Mesendoderm (in vitro differentiated cells): ENCODE results near the gene CD52.

Experiments used
- DNase-seq: peaks from one replicate; pipeline ENCODE4 v3.0.0; 2013
- H2AK5ac ChIP-seq: 2 replicates; pipeline ENCODE4 v1.6.1; 2013; ENCODE audit warnings: low read length, inconsistent platforms
- H2BK120ac ChIP-seq: 2 replicates; pipeline ENCODE4 v1.6.1; 2013; ENCODE audit warnings: low read depth, mild to moderate bottlenecking, low read length, moderate library complexity, mixed read lengths
- H2BK15ac ChIP-seq: replicated peaks from 2 replicates; pipeline ENCODE4 v1.6.1; 2013; ENCODE audit warnings: low read depth, mild to moderate bottlenecking, moderate library complexity
- H2BK5ac ChIP-seq: 2 replicates; pipeline ENCODE4 v1.6.1; 2013; ENCODE audit warnings: low read length, inconsistent platforms
- H3K18ac ChIP-seq: 2 replicates; pipeline ENCODE4 v1.6.1; 2013; ENCODE audit warnings: mild to moderate bottlenecking, low read length, mixed read lengths
- H3K23ac ChIP-seq: one replicate; pipeline ENCODE4 v1.6.1; 2013; ENCODE audit warnings: low read length
- H3K27ac ChIP-seq: 2 replicates; pipeline ENCODE4 v1.5.1; 2013; ENCODE audit warnings: low read depth, mild to moderate bottlenecking, inconsistent platforms, low read length, moderate library complexity
- H3K27me3 ChIP-seq: 2 replicates; pipeline ENCODE4 v1.6.1; 2013; ENCODE audit warnings: low read length, control low read depth, mild to moderate bottlenecking, inconsistent platforms; ENCODE audit not compliant: insufficient read depth, poor library complexity
- H3K36me3 ChIP-seq: 2 replicates; pipeline ENCODE4 v1.6.1; 2013; ENCODE audit warnings: low read length, inconsistent platforms; ENCODE audit not compliant: control insufficient read depth, insufficient read depth
- H3K4ac ChIP-seq: one replicate; pipeline ENCODE4 v1.6.1; 2013; ENCODE audit warnings: low read depth, mild to moderate bottlenecking, low read length, moderate library complexity
- H3K4me1 ChIP-seq: 2 replicates; pipeline ENCODE4 v1.6.1; 2013; ENCODE audit warnings: low read depth, low read length, inconsistent platforms; ENCODE audit not compliant: control insufficient read depth
- H3K4me2 ChIP-seq: 2 replicates; pipeline ENCODE4 v1.6.1; 2013; ENCODE audit warnings: low read length
- H3K4me3 ChIP-seq: 2 replicates; pipeline ENCODE4 v1.5.1; 2013; ENCODE audit warnings: mild to moderate bottlenecking, low read length
- H3K56ac ChIP-seq: one replicate; pipeline ENCODE4 v1.6.1; 2013; ENCODE audit warnings: low read length
- H3K79me1 ChIP-seq: 2 replicates; pipeline ENCODE4 v1.6.1; 2013; ENCODE audit warnings: low read length, inconsistent platforms
- H3K79me2 ChIP-seq: 2 replicates; pipeline ENCODE4 v1.6.1; 2013; ENCODE audit warnings: mild to moderate bottlenecking, low read length; ENCODE audit not compliant: control insufficient read depth, insufficient read depth
- H3K9ac ChIP-seq: 2 replicates; pipeline ENCODE4 v1.6.1; 2013; ENCODE audit warnings: low read length, inconsistent platforms
- H4K5ac ChIP-seq: one replicate; pipeline ENCODE4 v1.6.1; 2013; ENCODE audit warnings: low read length
- H4K8ac ChIP-seq: one replicate; pipeline ENCODE4 v1.6.1; 2013; ENCODE audit warnings: low read depth, mild to moderate bottlenecking, control low read depth, low read length, moderate library complexity
- WGBS: extraction: QIAGEN DNeasy Blood & Tissue Kit; methylation state at CpG from one replicate; pipeline ENCODE4 v1.1.7; 2013; ENCODE audit warnings: low lambda C conversion rate, missing lambda C conversion rate; ENCODE audit not compliant: insufficient coverage; ENCODE audit errors: extremely low coverage; 5-methylcytosine and 5-hydroxymethylcytosine counted together

Gene CD52

DNA sequence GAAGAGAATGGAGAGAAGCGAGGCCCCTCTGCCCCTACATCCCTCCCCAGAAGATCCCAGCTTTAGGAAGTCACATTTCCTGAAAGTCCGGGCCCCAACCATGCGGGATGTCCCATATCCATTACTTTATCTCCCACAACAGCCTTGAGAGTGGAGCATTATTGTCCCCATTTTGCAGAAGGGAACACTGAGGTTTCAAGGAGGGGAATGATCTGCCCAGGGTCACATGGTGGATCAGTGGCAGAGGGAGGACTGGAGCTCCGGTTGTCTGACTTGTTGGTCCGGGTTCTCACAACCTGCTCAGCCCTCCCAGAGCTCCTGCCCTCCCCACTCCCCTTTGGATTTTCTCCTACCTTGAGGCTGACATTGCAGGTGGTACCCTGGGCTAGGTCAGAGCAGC lies 38.3 kb downstream of the CD52 start:
- Histone ChIP-seq H3K27me3 (no peaks in the 10 kb centered on the region), H3K79me2 (no peaks in the 10 kb centered on the region), H3K4me2 (no peak overlapping the region), H3K56ac (no peak overlapping the region), H2BK15ac (no peak overlapping the region), H3K4me1 (peaks cover 7% of the 10 kb centered on the region), H3K4ac (no peak overlapping the region), H2BK5ac (no peak overlapping the region), H2AK5ac (no peak overlapping the region), H3K18ac (no peak overlapping the region), H3K23ac (no peak overlapping the region), H3K4me3 (no peak overlapping the region), H3K36me3 (no peaks in the 10 kb centered on the region), H4K5ac (no peak overlapping the region), H4K8ac (no peak overlapping the region), H2BK120ac (no peak overlapping the region), H3K79me1 (no peaks in the 10 kb centered on the region), H3K9ac (no peak overlapping the region), H3K27ac (no peak overlapping the region)
- DNase-seq = no peak
- no CpG with 5 or more reads among the region's 5 CpGs for WGBS

DNA sequence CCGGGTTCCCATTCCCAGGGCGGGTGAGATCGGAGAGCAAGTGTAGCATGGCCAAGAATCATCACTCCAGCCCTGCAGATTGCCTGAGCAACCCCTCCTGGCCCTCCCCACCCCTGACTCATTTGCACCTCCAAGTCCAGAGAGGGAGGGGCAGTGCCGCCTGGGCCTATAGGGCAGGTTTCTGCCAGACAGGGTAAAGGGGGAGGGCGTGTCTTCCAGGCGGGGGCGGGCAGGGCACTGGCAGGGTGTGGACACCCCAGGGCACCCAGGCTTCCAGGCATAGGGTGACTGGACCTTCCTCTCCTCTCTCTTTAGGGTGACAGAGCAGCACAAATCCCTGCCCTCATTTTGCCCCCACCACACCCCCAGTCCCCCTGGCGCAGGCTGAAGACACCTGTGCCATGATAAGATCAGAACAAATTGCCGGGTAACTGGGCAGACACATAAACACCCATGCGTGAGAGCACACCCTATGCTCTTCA lies 39.4 kb downstream of the CD52 start:
- H3K9ac ChIP-seq = no peak overlapping the region
- no peak overlapping the region for H2BK5ac ChIP-seq
- H3K27me3 ChIP-seq = no peaks in the 10 kb centered on the region
- H3K4me3 ChIP-seq = no peak overlapping the region
- no peak overlapping the region for H3K56ac ChIP-seq
- no peak overlapping the region for H3K4me2 ChIP-seq
- DNase-seq = no peak
- H3K23ac ChIP-seq = no peak overlapping the region
- H2BK120ac ChIP-seq = no peak overlapping the region
- no peak overlapping the region for H4K8ac ChIP-seq
- H3K4me1 ChIP-seq = peaks cover 3% of the 10 kb centered on the region
- no peak overlapping the region for H3K27ac ChIP-seq
- H3K36me3 ChIP-seq = no peaks in the 10 kb centered on the region
- H3K4ac ChIP-seq = no peak overlapping the region
- H4K5ac ChIP-seq = no peak overlapping the region
- no peak overlapping the region for H3K18ac ChIP-seq
- H3K79me2 ChIP-seq = no peaks in the 10 kb centered on the region
- H2AK5ac ChIP-seq = no peak overlapping the region
- WGBS = no CpG with 5 or more reads among the region's 10 CpGs
- no peak overlapping the region for H2BK15ac ChIP-seq
- H3K79me1 ChIP-seq = no peaks in the 10 kb centered on the region

DNA sequence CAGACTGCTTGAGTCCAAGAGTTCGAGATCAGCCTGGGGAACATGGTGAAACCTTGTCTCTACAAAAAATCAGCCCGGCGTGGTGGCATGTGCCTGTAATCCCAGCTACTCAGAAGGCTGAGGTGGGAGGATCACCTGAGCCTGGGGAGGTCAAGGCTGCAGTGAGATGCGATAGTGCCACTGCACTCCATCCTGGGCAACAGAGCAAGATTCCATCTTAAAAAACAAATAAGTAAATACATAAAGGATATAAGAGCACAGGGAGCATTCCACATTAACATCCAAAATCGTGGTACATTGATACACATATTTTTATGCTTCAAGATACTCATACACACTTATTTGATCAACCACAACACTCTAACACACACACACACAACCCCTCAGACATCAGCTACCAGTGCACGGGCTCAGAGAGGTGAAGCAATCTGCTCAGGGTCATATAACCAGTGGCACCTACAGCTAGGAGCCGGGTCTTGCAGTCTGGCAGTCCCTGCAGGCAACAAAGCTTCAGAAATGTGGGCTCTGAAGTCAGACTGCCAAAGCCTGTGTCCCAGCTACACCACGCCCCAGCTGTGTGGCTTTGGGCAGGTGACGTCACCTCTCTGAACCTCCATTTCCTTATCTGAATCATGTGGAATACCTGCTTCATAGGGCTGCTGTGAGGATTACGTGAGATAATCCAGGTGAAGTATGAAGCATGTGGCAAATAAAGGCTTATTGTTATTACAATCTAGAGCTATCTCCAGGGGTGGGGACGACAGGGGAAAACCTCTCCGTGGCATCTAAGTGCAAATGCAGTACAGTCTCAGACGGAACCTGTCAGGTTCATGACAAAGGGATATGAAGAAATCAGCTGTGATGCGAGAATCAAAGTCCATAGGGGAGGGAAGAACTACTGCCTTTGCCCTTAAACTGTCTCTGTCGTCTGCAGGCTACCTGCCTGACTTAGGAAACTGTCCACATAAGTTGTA lies 40.9 kb downstream of the CD52 start:
- H3K23ac ChIP-seq = no peak overlapping the region
- no peak overlapping the region for H2BK15ac ChIP-seq
- WGBS = no CpG with 5 or more reads among the region's 15 CpGs
- no peak overlapping the region for H3K4me3 ChIP-seq
- H2BK5ac ChIP-seq = no peak overlapping the region
- H3K27ac ChIP-seq = no peak overlapping the region
- no peak overlapping the region for H3K56ac ChIP-seq
- H3K4me2 ChIP-seq = no peak overlapping the region
- peak; percentile 80 for DNase-seq
- no peak overlapping the region for H2BK120ac ChIP-seq
- H3K79me2 ChIP-seq = no peaks in the 10 kb centered on the region
- H3K36me3 ChIP-seq = no peaks in the 10 kb centered on the region
- H4K8ac ChIP-seq = no peak overlapping the region
- no peak overlapping the region for H3K18ac ChIP-seq
- H3K4me1 ChIP-seq = peaks cover 3% of the 10 kb centered on the region
- no peak overlapping the region for H2AK5ac ChIP-seq
- H3K4ac ChIP-seq = no peak overlapping the region
- H4K5ac ChIP-seq = no peak overlapping the region
- H3K27me3 ChIP-seq = no peaks in the 10 kb centered on the region
- no peak overlapping the region for H3K9ac ChIP-seq
- H3K79me1 ChIP-seq = no peaks in the 10 kb centered on the region

DNA sequence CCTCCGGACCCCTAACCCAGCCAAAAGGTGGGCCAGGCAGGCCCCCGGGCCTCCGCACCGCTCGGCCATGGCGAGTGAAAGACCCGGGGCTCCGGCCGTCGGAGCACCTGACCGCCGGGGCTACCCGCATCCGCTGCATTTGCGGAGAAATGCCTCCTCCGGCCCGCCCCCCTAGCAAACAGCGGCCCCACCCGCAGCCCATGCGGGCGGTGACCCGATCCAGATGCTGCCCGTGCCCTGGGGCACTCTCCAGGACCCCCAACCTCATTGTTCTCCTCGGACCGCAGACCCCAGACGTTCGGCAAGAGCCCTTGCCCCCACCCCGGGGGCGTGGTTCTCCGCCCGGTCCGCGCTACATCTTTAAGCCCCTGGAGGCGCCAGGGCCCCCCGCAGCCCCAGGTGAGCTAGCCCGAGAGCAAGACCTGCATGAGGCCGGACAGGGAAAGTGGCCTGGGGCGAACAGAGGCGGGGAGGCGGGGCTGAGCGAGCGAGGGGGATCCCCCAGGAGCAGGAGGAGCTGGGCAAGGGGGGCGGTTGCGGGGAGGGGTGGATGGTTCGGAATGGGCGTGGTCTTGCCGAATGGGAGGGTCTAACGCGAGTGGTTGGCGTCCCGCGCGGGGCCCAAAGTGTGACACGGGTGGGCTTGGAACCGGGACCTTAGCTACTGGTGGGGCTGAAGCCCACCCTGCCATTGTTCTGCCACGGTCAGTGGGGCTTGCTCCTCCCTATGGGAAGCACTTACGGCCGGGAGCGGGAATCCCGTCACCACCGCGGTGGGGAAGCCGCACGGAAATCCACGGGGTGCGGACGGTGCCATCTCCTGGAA lies 42.4 kb downstream of the CD52 start:
- H3K23ac ChIP-seq = no peak overlapping the region
- WGBS = no CpG with 5 or more reads among the region's 67 CpGs
- no peak overlapping the region for H3K4ac ChIP-seq
- peak overlapping the region; percentile 46 for H3K4me2 ChIP-seq
- peak overlapping the region; percentile 32 for H3K4me3 ChIP-seq
- H3K36me3 ChIP-seq = no peaks in the 10 kb centered on the region
- no peak overlapping the region for H3K27ac ChIP-seq
- no peaks in the 10 kb centered on the region for H3K27me3 ChIP-seq
- H3K79me1 ChIP-seq = no peaks in the 10 kb centered on the region
- H3K9ac ChIP-seq = peak overlapping the region; percentile 45
- no peak overlapping the region for H2BK15ac ChIP-seq
- H2BK120ac ChIP-seq = no peak overlapping the region
- H2AK5ac ChIP-seq = no peak overlapping the region
- H3K56ac ChIP-seq = peak overlapping the region; percentile 62
- H3K18ac ChIP-seq = peak overlapping the region; percentile 5
- peaks cover 3% of the 10 kb centered on the region for H3K4me1 ChIP-seq
- no peaks in the 10 kb centered on the region for H3K79me2 ChIP-seq
- H2BK5ac ChIP-seq = no peak overlapping the region
- no peak overlapping the region for H4K8ac ChIP-seq
- no peak overlapping the region for H4K5ac ChIP-seq
- DNase-seq = peak; percentile 55

DNA sequence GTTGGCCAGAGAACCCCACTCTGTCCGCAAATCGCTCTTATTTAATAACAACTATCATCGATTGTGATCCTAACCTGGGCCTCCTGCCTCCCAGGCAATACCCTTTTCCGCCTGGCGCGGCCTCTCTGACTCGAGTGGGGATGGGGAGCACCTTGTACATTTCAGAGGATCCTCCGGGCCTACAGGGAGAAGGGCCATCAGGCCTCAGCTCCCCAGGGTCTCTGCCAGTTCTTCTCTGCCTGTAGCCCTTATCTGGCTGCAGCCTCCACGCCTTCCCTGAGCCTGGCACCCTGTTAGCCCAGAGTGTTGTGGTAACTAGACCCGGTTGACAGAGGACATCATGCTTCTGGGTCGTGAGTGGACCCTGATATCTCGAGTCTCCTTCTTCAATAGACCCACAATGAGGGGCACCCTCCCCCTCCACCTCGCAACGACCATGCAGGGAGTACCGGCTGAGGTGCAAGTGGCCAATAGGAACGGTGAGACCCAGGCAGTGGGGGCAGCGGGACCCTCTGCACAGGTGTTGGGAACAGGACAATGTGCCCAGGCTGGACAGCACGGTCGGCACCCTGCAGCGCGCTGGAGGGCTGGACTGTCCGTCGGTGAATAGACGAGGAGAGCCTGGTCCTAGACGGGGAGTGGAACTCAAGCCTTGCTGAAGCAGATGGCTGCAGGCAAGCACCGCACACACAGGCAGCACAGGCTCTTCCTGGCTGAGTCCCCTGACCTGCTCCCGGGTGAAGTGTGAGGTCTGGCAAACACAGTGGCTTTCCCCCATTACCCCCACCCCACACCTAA lies 43.2 kb downstream of the CD52 start:
- no peak overlapping the region for H3K23ac ChIP-seq
- H2AK5ac ChIP-seq = no peak overlapping the region
- WGBS = no CpG with 5 or more reads among the region's 27 CpGs

More for the DNA sequence above, 43.2 kb downstream of the CD52 start:
- Histone ChIP-seq H3K4me3 (no peak overlapping the region), H3K36me3 (no peaks in the 10 kb centered on the region), H3K4me2 (peak overlapping the region; percentile 46), H3K9ac (peak overlapping the region; percentile 33), H3K79me2 (no peaks in the 10 kb centered on the region), H2BK120ac (no peak overlapping the region), H3K56ac (no peak overlapping the region), H2BK5ac (no peak overlapping the region), H4K8ac (no peak overlapping the region), H3K27me3 (no peaks in the 10 kb centered on the region), H3K4me1 (peaks cover 3% of the 10 kb centered on the region), H3K27ac (no peak overlapping the region), H2BK15ac (no peak overlapping the region), H3K79me1 (no peaks in the 10 kb centered on the region), H3K4ac (no peak overlapping the region), H3K18ac (no peak overlapping the region), H4K5ac (no peak overlapping the region)
- no peak for DNase-seq
